Omental fat pad (tissue), 4 donors: Measurements from ENCODE around the gene L3HYPDH. TPM values are rescaled to one million over a fixed set of nuclear protein-coding genes. Genes with fewer than 3 reads are reported as not detected.

Source experiments
- ATAC-seq: fragments of 150-250 bp; one replicate; pipeline ENCODE4 v1.9.1; 2016; ENCODE audit warnings: mild to moderate bottlenecking, moderate library complexity; ENCODE audit not compliant: low FRiP score
- DNase-seq: peaks from one replicate; pipeline ENCODE4 v3.0.0-alpha.2; 2019; ENCODE audit warnings: low spot score
- CTCF ChIP-seq, 3 donors: fragments of 450-650 bp; IDR thresholded peaks; one replicate each; pipeline ENCODE4 v1.5.1; 2016 to 2017; ENCODE audit warnings: antibody characterized with exemption in 3 of 3, mild to moderate bottlenecking in 3 of 3, moderate library complexity in 2 of 3
- total RNA-seq, 4 donors: library from RNA; depleted of rRNA; stranded (reverse); fragments of >200 nt; gene quantifications; one replicate each; pipeline ENCODE4 v1.1.0, GENCODE V29; 2016

The L3HYPDH gene
- total RNA-seq, 4 donors from 2014 or later: 54.1 to 79.7 (median 75.6) TPM

GRCh38 chr14:59510966-59511365 lies 26.8 kb upstream of the L3HYPDH start:
- DNase-seq (no peak), ATAC-seq (no peak)
- TF ChIP-seq CTCF (IDR thresholded peaks at IDR 0.05): no peak

GRCh38 chr14:59510001-59510400 lies 25.8 kb upstream of the L3HYPDH start:
- ATAC-seq: no peak
- no peak for TF ChIP-seq CTCF (IDR thresholded peaks at IDR 0.05)
- DNase-seq: no peak

- TF ChIP-seq CTCF (IDR thresholded peaks at IDR 0.05): no peak
- ATAC-seq: no peak
- no peak for DNase-seq
Observed at GRCh38 chr14:59509101-59509500, 24.9 kb upstream of the L3HYPDH start.

- no peak for TF ChIP-seq CTCF (IDR thresholded peaks at IDR 0.05)
- DNase-seq (no peak), ATAC-seq (no peak)
Observed at GRCh38 chr14:59507752-59508103, 23.5 kb upstream of the L3HYPDH start.

GRCh38 chr14:59507063-59507751 lies 23.0 kb upstream of the L3HYPDH start:
- DNase-seq (no peak), ATAC-seq (no peak)
- no peak for TF ChIP-seq CTCF (IDR thresholded peaks at IDR 0.05)

- DNase-seq (no peak), ATAC-seq (no peak)
- no peak for TF ChIP-seq CTCF (IDR thresholded peaks at IDR 0.05)
Observed at GRCh38 chr14:59503256-59503655, 19.0 kb upstream of the L3HYPDH start.

- no peak for ATAC-seq
- no peak for DNase-seq
- no peak for TF ChIP-seq CTCF (IDR thresholded peaks at IDR 0.05)
Observed at GRCh38 chr14:59500732-59501131, 16.5 kb upstream of the L3HYPDH start.
